ENCODE results near the gene SLC35C1.

Gene SLC35C1

DNA sequence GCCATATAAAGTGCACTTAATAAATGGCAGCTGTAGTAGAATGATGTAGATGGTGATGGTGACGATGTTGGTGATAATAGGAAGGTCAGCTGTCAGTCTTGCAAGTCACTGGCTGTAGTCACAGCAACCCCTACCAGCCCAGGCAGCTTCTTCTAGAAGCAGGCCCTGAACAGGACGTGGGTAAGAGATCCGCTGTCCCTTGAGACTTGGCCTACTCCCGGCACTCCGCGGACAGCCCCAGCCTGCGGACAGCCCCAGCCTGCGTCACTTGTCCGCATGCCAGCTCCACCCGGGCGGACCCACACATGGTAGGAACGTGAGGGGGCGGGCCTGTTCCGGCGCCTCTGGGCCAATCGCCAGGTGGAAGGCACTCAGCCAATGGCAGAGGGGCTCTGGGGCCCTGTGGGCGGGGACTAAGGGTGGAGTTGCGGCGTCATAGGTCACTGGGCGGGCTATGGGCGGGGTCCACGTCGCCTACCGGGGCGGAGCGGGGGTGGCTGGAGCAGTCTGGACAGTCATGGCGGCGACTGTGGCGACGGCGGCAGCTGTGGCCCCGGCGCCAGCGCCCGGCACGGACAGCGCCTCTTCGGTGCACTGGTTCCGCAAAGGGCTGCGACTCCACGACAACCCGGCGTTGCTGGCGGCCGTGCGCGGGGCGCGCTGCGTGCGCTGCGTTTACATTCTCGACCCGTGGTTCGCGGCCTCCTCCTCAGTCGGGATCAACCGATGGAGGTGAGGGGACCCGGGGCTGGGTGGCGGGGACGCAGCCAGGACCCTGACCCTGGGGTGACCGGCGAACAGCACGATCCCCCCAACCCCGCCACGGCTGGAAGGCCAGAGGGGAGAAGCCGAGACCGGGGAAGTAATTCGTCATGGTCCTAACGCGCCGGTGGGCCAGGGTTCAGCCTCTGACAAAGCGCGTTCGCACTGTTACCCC, 42.3 kb downstream of the SLC35C1 start, which contains the start of gene CRY2:
Gene CRY2, plus strand, starts transcription at position 502 of the 937 bp plus-strand sequence. Its CDS starts 16 bp downstream, at position 518.
- peak; percentile 100 for DNase-seq

GRCh38 chr11:45847911-45848316, 43.0 kb downstream of the SLC35C1 start:
- peak; percentile 74 for DNase-seq

GRCh38 chr11:45848654-45849081, 43.7 kb downstream of the SLC35C1 start:
- no peak for DNase-seq

DNA sequence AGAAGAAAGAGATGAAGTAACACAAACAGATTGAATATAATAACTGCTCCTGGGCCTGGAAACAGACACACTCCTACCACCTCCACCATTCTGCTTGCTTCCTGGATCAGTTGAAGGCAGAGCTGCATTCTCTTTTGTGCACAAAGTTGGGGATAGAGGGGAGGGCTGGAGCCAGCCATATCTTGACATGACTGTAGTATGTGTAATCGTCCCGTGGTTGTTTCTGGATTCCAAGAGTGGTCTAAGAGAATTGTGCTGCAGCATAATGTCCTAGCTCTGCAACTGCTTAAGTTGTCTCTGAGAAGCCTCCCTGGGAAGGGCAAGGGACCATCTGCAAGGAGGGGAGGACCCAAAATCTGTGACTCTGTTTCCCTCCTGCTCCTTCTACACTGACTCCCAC, 45.5 kb downstream of the SLC35C1 start:
- no peak for DNase-seq

DNA sequence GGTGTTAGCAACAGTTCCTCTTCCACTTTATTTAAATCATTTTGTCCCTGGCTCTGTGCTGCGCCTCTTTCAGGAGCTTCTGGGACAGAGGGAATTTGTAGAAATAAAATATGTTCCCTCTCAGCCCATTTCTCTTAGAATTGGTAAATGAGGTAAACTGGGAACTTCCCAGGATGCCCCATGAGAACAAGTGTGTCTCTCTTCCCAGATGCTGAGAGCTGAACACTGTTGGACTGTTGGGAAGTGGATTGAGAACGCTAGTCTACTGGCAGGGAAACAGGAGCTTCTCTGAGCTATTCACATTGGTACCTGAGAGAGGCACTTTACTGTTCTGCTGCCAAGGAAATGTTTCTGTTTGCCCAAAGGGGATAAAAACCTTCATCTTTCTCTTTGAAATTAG, 46.3 kb downstream of the SLC35C1 start:
- DNase-seq, result no peak

DNA sequence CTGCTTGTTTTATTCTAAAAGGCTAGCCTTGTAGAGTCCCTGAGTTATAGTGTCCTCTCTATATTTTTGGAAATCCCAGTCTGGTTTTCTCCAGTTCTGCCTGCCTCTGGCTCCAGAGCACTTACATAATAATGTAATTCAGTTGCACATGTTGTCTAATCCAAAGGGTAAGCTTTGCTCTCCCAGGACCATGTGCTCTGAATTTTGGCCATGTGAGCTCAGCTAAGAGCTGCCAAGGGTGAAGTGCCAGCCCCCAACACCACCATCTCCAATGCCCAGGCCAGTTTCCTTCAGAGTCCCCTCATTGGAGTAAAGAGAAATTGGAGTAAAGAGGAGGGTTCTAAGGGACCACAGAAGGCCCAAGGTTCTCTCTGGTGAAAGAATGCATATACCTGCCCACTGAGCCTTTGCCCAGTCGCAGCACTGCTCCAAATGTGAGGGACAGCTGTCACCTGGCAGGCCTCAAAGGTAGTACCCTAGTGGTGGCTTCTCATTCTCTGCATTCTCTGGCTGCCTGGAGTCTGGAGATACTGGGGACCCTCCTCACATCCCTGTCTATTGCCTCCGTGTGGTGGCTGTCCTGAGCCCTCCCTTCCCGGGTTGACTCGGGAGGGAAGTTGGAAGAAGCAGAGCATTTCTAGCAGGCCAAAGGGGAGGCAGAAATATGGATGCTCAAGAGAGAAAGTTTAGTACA, 47.2 kb downstream of the SLC35C1 start:
- no peak for DNase-seq

GRCh38 chr11:45852712-45853101, 47.8 kb downstream of the SLC35C1 start:
- no peak for DNase-seq

DNA sequence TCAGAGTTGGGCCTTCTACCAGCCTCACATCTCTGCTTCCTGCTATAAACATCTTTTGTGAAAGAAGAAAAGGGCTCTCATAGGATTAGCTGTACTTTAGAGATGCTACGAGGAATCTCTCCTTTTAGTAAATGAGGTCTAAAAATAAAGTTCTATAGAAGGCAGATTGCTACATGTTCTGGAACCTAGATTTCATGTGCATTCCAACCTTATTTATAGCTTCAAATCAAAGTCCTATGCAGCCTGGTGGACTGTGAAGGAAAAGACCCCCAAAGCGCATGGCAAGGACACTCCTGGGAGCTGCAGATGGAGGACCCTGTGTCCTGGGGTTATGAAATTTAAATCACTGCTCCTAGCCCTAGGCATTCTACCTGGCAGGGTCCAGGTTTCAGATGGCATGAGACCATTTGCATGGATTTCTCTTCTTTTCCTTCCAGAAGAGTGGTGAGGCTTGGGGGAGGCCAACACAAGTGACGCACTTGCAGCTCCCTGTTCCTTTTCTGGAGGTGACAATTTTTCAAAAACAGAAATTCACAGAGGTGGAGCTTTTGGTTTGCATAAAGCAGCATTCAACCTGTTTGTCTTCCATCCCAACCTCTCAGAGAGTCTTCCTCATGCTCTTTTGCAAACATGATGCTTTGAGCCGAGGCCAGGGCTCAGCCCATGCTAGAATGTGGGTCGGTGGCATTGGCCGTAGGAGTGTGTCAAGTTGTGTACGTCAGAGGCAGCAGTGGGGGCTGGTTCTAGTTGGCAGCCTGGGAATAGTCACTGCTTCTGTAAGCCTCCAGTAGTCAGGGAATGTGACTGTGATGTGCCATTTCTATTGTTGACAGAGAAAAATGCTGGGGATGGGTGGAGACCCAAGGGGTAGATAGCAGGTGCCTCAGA, 48.6 kb downstream of the SLC35C1 start:
- DNase-seq, result no peak

DNA sequence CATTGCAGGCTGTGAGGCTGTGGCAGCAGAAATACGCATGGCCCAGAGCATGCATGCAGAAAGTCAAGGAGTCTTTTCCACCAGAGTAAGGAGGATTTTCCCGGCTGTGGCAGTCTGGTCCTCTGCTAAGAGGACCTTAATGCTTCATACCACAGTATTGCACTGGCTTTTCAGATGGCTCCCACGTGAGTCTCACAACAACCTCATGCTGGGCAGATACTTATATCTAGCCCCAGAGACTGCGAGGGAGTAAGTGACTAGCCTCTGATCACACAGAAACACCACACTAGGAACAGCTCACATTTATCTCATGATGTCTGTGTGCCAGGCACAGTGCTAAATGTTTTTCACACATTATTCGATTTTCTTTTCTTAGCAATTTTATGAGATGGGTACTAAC, 50.4 kb downstream of the SLC35C1 start:
- no peak for DNase-seq

DNA sequence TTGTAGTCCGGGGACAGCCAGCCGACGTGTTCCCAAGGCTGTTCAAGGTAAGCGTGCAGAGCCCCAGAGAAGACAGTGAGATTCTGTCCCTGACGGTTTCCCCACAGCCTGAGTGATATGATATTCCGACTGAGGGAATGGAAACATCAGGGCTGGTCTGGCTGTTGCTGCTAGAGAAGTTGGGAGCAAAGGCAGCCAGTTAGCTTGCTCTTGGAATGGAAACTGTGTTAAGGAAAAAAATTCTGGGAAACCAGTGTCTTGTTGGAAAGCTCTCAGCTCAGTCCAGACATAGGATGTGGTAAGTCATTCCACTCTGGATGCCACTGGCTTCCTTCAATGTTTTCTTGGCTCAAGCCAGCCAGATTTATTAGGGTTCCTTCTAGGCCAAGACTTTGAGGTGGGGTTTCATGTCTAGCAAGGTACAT, 51.1 kb downstream of the SLC35C1 start:
- no peak for DNase-seq

GRCh38 chr11:45857961-45858474, 53.1 kb downstream of the SLC35C1 start:
- no peak for DNase-seq

DNA sequence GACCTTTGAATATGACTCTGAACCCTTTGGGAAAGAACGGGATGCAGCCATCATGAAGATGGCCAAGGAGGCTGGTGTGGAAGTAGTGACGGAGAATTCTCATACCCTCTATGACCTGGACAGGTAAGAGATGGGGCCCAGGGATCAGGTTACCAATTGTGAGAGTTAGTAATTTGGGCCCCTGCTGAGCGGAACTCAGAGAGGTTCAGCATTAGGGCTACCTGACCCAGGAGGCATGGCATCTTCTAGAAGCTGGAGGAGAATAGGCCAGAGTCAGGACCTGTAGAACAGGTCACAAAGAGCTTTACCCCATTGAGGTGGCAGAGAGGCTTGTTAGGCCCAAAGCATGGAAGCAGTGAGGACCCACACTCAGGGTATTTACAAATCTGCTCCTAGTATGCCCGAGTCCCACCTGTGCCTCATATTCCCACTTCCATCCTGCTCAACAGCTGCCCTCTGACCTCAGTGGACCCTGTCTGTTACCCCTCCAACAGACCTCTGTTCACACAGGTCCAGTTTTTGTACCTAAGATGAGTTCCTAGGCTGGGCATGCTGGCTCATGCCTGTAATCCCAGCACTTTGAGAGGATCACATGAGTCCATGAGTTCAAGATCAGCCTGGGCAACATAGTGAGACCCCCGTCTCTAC, 53.9 kb downstream of the SLC35C1 start:
- no peak for DNase-seq

DNA sequence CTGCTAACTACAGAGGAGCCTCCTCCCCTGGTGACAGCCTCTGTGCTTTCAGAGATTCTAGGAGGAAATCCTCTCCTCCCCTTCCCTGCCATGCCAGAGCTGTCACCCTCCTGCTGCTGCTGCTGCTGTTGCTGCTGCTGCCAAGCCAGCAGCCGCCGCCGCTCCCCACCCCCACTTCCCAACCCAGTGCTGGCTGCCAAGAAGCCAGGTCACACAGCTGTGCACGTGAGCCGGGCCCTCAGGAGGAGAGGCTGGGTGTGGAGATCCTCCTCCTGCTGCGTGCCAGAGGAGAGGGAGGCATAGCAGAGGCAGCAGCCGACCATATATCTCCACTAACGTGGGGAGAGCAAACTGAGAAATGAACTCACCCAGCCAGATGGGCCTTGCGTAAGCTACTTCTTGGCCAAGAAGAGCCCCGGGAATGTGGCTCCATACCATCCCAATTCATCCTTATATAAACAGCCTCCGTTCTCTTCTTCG, 54.8 kb downstream of the SLC35C1 start:
- DNase-seq, result no peak

DNA sequence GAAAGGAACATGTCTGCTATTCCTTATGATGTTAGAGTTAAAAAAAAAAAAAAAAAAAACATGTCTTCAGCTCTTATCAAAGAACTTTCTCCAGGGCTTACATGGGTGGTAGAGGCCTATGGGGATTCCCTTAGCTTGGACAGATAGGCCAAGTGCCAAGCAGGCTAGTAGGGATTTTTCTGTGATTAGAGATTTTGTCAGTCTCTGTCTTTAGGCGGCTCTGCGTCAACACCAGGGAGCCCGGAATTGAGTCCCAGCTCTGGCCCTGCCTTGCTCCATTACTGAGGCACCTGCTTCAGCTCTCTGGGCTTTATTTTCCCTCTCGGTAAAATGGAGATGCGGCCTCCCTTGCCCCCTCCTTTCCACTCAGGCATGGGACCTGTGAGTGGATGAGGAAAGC, 55.4 kb downstream of the SLC35C1 start:
- DNase-seq, result no peak

DNA sequence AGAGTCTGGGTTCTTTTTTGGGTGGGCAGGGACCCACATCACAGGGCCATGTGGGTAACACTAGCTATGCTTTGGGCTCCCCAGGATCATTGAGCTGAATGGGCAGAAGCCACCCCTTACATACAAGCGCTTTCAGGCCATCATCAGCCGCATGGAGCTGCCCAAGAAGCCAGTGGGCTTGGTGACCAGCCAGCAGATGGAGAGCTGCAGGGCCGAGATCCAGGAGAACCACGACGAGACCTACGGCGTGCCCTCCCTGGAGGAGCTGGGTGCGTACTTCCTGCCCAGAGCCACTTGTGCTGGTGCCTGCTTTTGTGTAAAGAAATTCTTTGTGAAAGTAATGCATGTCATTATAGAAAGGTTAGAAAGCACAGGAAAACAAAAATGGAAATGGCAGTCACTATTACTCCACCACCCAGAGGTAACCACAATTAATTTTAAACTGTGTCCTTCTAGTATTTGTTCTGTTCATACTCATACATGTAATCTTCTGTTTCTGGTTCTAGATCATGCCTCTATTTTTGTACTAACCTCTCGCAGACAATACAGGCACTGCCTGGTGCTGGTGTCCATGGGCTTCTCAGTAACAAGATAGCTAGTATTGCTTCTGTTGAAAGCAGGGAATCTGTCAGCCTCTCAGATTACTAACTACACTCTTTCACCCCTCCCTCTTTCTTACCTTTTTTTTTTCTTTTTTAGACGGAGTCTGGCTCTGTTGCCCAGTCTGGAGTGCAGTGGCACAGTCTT, 56.0 kb downstream of the SLC35C1 start:
- DNase-seq, result no peak

Measured in activated effector memory CD4-positive, alpha-beta T cell treated with anti-CD3 and anti-CD28 coated beads, Interleukin-2, amount 50 U/mL, for 16 hours (primary cell).